Activated T-cell treated with anti-CD3 and anti-CD28 coated beads for 1 hour (primary cell): Measurements from ENCODE around the gene TSPAN11.

Experiments
- DNase-seq: peaks from one replicate; pipeline ENCODE4 v3.0.0-alpha.2; 2020; ENCODE audit warnings: low read depth

Gene TSPAN11

GRCh38 chr12:30911207-30911606 is 15.3 kb upstream of the TSPAN11 start:
- DNase-seq = no peak

DNA sequence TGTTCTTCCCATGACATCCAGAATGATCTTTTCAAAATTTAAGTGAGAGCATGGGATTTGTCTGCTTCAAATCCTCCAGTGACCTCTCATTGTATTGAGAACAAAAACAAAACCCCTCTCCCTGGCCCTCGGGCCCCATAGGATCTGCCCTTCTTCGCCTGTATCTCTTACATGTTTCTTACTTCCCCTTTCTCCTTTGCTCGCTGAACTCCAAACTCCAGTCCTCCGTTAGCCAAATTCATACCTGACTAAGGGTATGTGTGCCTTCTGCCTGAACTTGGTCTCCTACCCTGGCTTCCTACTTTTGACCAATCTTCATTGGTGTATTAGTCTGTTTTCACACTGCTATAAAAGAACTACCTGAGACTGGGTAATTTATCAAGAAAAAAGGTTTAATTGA is 13.2 kb upstream of the TSPAN11 start:
- no peak for DNase-seq

DNA sequence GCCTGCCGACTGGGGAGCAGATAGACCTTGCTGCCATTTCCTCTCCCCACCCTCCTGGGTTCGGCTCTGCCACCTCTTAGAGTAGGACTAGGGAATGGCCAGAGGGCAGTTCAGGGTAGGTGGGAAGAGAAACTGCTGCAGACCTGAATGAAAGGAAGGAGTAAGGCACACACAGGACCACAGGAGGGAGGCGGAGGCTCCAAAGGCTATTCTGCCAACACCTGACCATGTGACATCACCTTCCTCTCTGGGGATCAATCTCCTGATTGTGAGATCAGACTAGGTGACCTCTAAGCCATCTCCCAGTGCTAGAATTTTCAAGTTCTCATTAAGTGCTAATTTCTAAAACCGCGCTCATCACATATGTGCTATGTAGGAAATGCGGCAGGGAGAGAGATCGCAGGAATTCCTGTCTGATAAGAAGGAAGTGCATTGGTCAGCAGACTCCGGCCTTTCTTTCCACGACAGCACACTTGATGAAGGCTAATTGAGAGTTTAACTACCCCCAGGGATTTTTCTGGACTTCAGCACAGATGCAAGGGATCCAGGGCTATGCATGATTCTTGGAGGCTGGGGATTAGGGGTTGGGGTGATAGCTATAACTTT is 11.5 kb upstream of the TSPAN11 start:
- DNase-seq = no peak

GRCh38 chr12:30923057-30923456 is 3.5 kb upstream of the TSPAN11 start:
- no peak for DNase-seq

GRCh38 chr12:30925607-30926242 is 823 bp upstream of the TSPAN11 start:
- no peak for DNase-seq

GRCh38 chr12:30927222-30927611 is 669 bp downstream of the TSPAN11 start:
- no peak for DNase-seq

- no peak for DNase-seq
Measured at GRCh38 chr12:30928356-30929244, 2.1 kb downstream of the TSPAN11 start.

DNA sequence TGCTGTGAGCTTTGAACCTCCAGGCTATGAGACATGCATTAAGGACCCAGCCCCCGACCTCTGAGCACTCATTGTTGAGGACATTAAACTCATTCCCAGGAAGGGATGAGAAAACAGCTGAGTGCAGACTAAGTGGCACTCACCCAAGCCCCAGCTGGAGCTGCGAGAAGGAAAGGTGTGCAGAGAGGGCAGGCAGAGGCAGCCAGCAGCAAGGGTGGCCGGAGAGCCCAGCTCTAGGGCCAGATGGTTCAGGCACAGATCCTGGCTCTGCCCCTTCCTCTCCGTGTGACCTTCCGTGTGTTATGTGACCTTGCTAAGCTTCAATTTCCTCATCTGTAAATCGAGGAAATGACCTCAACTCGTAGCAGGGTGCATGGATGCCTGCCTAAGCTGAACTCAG is 3.7 kb downstream of the TSPAN11 start:
- DNase-seq = no peak

- DNase-seq = no peak
Measured at GRCh38 chr12:30930641-30931040, 4.1 kb downstream of the TSPAN11 start.

GRCh38 chr12:30932881-30933280 is 6.3 kb downstream of the TSPAN11 start:
- DNase-seq = no peak

DNA sequence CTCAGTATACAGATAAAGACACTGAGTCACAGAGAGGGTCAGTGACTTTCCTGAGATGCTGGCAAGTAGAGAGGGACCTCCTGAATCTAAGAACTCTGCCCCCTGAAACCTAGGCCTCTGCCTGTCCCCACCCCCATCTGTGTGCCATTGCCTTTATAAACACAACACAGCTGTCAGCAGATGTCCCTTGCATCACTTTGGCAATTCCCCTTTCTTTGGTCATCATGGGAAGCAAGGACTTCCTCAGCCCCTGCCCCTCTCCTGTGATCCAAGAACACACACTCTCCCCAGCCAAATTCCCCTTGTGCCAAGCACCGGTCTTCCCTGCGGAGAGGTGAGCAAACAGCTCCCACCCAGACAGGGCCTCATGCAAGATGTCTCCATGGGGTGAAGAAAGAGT is 8.3 kb downstream of the TSPAN11 start:
- DNase-seq = no peak

GRCh38 chr12:30936036-30936435 is 9.5 kb downstream of the TSPAN11 start:
- DNase-seq = no peak

GRCh38 chr12:30939234-30939633 is 12.7 kb downstream of the TSPAN11 start:
- DNase-seq = no peak

DNA sequence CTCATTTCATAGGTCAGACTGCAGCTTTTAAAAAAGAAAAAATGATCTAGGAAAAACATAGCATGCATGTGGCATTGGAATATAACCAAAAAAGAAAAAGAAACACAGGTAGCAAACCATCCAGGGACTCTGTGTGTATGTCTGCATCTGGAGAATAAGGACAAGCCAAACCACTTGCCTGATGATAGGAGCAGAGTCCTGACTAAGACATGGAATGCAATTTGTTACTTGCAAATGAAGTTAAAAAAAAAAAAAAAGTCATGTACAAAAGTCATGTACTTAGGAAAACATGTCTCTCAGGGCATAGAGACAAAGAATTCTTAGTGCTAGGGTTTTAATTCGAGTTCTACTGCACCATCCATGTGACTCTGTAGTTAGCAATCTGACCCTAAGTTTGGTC is 15.9 kb downstream of the TSPAN11 start:
- DNase-seq = no peak

- no peak for DNase-seq
Measured at GRCh38 chr12:30942936-30943335, 16.4 kb downstream of the TSPAN11 start.

DNA sequence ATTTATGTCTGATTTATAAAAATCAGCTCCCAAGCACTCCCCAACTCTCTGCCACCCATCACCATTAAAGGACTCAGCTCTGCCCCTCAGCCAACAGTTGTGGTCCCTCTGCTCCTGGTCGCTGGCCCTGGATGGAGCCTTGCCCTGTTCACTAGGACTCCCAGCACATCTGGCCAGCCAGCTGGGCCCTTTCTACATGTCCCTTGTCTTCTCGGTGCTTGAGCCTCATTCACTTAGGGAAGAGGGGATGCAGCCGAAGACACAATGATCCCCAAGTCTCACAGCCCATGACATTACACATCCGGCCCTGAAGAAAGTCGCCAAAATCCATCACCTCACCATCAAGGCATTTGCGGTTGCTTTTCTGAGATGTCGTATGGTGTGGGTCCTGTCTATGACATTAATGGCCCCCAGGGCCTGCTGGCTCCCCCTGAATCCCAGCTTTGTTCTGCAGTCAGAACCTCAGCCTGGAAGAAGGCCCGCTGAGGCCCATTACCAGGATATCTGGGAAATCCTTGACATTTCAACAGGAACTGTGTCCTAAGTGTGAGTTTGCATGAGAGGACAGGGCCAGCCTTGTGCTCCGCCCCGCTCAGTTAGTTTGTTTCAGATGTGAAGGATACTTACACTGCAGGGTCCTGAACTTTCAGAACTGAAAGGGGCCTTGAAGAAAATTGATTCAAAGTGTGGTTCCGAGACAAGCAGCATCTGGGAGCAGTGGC is 19.1 kb downstream of the TSPAN11 start:
- DNase-seq = no peak

GRCh38 chr12:30952015-30952414 is 25.5 kb downstream of the TSPAN11 start:
- DNase-seq = no peak

GRCh38 chr12:30953257-30953656 is 26.7 kb downstream of the TSPAN11 start:
- no peak for DNase-seq

- DNase-seq = no peak
Measured at GRCh38 chr12:30953951-30954751, 27.6 kb downstream of the TSPAN11 start.

- no peak for DNase-seq
Measured at GRCh38 chr12:30955214-30955613, 28.7 kb downstream of the TSPAN11 start.

DNA sequence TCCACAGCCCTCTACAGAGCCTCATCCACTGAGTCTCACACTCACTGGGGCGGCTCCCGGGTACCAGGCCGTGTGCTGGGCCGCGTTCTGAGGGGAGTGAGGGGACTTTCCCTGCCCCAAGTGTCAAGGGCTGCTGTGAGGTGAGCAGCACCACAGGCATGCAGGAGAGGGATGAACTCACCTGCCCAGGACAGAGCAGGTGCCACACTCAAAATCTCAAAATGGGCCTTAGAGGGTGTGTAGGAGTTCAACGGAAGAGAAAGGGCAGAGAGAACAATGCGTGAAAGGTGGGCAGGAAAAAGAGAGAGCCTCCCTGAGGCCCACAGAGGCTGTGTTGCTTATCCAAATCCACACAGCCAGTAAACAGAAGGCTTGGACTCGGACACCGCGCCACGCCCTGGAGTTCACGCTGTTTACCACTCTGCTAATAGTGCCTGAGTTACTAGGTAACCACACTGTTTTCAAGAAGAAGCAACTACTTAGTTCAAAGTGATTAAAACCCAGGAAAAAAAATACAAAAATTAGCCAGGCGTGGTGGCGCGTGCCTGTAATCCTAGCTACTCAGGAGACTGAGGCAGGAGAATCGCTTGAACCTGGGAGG is 32.7 kb downstream of the TSPAN11 start:
- DNase-seq = no peak
